NCI-H510A (cell line): Measurements from ENCODE around the gene ZMYM3.

Experiments
- DNase-seq: peaks from one replicate; lab custom pipeline; 2025; lab: John Stamatoyannopoulos, UW

ZMYM3 gene

GRCh38 chrX:71214604-71215337 is 39.2 kb downstream of the ZMYM3 start:
- no peak for DNase-seq

- no peak for DNase-seq
Observed at GRCh38 chrX:71214152-71214551, 39.8 kb downstream of the ZMYM3 start.

- no peak for DNase-seq
Observed at GRCh38 chrX:71212536-71212935, 41.4 kb downstream of the ZMYM3 start.

GRCh38 chrX:71210816-71211215 is 43.1 kb downstream of the ZMYM3 start:
- no peak for DNase-seq

DNA sequence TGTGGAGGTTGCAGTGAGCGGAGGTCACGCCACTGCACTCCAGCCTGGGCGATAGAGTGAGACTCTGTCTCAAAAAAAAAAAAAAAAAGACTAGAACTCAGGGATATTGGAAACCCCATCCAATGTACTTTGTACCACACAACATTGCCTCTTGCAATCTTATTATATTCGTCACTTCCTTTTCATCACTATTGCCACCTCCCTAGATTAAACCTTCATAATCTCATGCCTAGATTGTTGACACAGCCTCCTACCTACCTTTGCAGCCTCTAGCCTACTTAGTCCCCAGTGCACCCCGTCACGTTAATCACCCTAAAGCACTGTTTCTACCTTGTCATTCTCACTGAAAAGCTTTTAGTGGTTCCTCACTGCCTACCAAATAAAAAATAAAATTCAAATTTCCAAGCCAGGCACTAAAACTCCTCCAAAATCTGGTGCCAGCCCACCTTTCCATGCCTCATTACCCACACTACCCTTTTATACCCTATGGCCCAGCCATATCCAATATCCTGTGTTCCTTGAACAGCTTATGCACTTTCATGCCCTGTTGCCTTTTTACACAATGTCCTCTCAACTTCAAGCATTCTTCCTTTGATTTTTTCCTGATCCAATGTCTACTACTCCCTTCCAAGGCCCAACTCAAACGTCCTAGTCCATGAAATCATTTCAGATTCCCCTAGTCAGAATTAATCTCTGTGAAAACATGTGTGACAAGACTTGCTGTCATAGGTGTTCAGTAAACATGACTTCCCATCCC is 54.5 kb downstream of the ZMYM3 start:
- DNase-seq = no peak

DNA sequence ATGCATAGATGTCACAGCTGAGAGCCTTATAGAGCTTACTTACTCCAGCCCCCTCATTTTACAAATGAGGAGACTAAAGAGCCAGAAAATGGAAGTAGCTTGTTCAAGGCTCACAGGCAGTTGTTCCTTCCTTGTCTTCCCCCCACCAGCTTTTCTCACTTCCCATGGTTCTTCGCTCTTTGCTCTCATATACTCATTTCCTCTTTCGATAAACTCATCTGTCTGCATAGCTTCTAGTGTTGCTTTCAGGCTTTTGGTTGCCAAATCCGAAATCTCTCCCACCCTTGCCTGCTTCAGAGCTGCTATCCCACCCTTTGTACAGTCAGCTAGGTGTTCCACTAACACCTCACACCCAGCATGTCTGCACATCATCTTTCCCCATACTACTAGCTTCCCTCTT is 55.9 kb downstream of the ZMYM3 start:
- DNase-seq = no peak

DNA sequence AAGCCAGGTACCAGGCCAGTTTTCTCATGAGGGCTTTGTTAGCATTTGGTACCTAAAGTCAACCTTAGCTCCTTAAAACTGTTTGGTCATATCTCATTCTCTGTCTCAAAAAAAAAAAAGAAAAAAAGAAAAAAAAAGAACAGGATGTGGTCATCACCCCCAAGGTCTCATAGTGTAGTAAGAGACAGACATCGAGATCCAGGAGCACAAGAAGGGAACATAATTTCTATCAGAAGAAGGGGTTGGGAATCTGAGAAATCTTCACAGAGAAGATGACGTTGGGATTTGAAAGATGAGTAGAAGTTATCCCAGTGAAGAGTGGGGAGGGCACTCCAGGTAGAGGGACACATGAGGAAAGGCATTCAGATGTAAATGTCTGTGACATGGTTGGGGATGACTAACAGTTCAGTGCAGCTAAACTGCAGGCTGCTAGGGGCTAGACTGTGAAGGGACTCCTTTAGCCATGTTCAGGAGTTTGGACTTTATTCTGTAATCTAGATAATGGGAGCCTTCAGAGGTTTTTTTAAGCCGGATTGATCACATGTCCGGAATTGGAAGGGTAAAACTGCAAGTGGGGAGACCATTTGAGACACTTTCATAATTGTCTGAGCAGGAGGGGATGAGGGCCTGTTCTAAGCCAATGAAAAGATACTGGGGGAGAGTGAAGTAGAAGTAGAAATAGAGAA is 57.8 kb downstream of the ZMYM3 start:
- no peak for DNase-seq

DNA sequence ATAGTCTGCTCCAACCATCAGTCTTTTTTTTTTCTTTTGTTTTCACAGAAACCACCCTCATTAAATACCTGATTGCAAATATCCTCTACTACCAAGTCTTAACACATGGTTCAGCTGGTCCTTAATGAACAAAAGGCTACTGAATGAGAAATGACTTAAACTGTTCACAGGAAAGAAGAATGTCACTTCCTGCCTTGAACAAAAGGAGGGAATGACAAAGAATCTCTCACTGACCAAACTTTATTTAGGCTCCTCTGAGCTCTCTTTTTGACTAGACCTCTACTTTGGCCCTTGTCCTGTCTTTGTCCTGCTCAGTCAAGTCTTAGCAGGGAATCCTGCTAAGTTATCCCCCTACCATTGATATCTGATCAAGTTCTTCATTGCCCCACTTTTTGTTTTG is 62.7 kb downstream of the ZMYM3 start:
- DNase-seq = no peak
